Neural cell (in vitro differentiated cells): ENCODE measurements around the gene SHISA3. TPM values are rescaled to one million over a fixed set of nuclear protein-coding genes. Genes with fewer than 3 reads are reported as not detected.

Experiments
- H2AFZ ChIP-seq: fragments of 200-600, 300-800 bp; sonication (generic), shearing (Covaris generic); 2 replicates; pipeline ENCODE4 v1.6.0; 2014; ENCODE audit warnings: low read depth, mild to moderate bottlenecking, antibody characterized with exemption, low read length, moderate library complexity
- H3F3A ChIP-seq: fragments of 200-600 bp; shearing (Covaris generic); 2 replicates; pipeline ENCODE4 v1.6.1; 2016; ENCODE audit warnings: mild to moderate bottlenecking, moderate library complexity, mixed read lengths, antibody characterized with exemption, low read length; ENCODE audit not compliant: insufficient read depth, poor library complexity, severe bottlenecking
- H3K27ac ChIP-seq: fragments of 200-600, 300-800 bp; sonication (generic), shearing (Covaris generic); 2 replicates; pipeline ENCODE4 v1.5.1; 2014; ENCODE audit warnings: mild to moderate bottlenecking, low read length, moderate library complexity
- H3K27me3 ChIP-seq: fragments of 300-800, 200-600 bp; sonication (generic), shearing (Covaris generic); 2 replicates; pipeline ENCODE4 v1.6.0; 2014; ENCODE audit warnings: mild to moderate bottlenecking, low read depth, low read length, moderate library complexity; ENCODE audit not compliant: insufficient read depth
- H3K36me3 ChIP-seq: fragments of 300-800, 200-600 bp; sonication (generic), shearing (Covaris generic); 2 replicates; pipeline ENCODE4 v1.5.1; 2014; ENCODE audit warnings: mild to moderate bottlenecking, antibody characterized with exemption, low read length, moderate library complexity; ENCODE audit not compliant: insufficient read depth
- H3K4me2 ChIP-seq: fragments of 300-800, 200-600 bp; sonication (generic), shearing (Covaris generic); 2 replicates; pipeline ENCODE4 v1.6.0; 2014; ENCODE audit warnings: mild to moderate bottlenecking, low read length
- H3K4me3 ChIP-seq: fragments of 300-800, 200-600 bp; sonication (generic), shearing (Covaris generic); 2 replicates; pipeline ENCODE4 v1.5.1; 2014; ENCODE audit warnings: mild to moderate bottlenecking, low read length, moderate library complexity
- H3K79me2 ChIP-seq: fragments of 200-600 bp; shearing (Covaris generic); replicated peaks from 2 replicates; pipeline ENCODE4 v1.6.0; 2014; ENCODE audit warnings: mild to moderate bottlenecking, low read length, moderate library complexity; ENCODE audit not compliant: insufficient read depth
- H3K9ac ChIP-seq: fragments of 300-800, 200-600 bp; sonication (generic), shearing (Covaris generic); 2 replicates; pipeline ENCODE4 v1.6.1; 2016; ENCODE audit warnings: mild to moderate bottlenecking, low read length, mixed read lengths
- H3K9me2 ChIP-seq: fragments of 200-600 bp; shearing (Covaris generic); 2 replicates; pipeline ENCODE4 v1.6.1; 2016; ENCODE audit warnings: mild to moderate bottlenecking, low read length, mixed read lengths; ENCODE audit not compliant: insufficient read depth
- H3K9me3 ChIP-seq: fragments of 200-600, 300-800 bp; sonication (generic), shearing (Covaris generic); 2 replicates; pipeline ENCODE4 v1.6.1; 2016; ENCODE audit warnings: mild to moderate bottlenecking, mixed run types, low read length, moderate library complexity, mixed read lengths
- H4K20me1 ChIP-seq: fragments of 200-600 bp; shearing (Covaris generic); 2 replicates; pipeline ENCODE4 v1.6.1; 2016; ENCODE audit warnings: mild to moderate bottlenecking, mixed run types; ENCODE audit not compliant: insufficient read depth
- CTCF ChIP-seq: fragments of 450-650 bp; IDR thresholded peaks from 2 replicates; pipeline ENCODE4 v1.5.1; 2014; ENCODE audit warnings: antibody characterized with exemption, mild to moderate bottlenecking, moderate library complexity; ENCODE audit not compliant: poor library complexity, severe bottlenecking
- EP300 ChIP-seq: fragments of 450-650 bp; conservative IDR thresholded peaks from 2 replicates; pipeline ENCODE4 v1.6.1; 2014; ENCODE audit warnings: antibody characterized with exemption, mild to moderate bottlenecking, moderate library complexity; ENCODE audit not compliant: poor library complexity, severe bottlenecking
- EZH2 ChIP-seq: fragments of 200-600, 300-800 bp; shearing (Covaris generic), sonication (generic); IDR thresholded peaks from 2 replicates; pipeline ENCODE4 v1.6.1; 2014; ENCODE audit warnings: antibody characterized with exemption, low read length, borderline replicate concordance, mild to moderate bottlenecking; ENCODE audit not compliant: insufficient read depth, poor library complexity, severe bottlenecking
- MXI1 ChIP-seq: fragments of 450-650 bp; conservative IDR thresholded peaks from 2 replicates; pipeline ENCODE4 v1.6.1; 2014; ENCODE audit warnings: antibody characterized with exemption, mild to moderate bottlenecking; ENCODE audit not compliant: poor library complexity, severe bottlenecking
- POLR2AphosphoS5 ChIP-seq: IDR thresholded peaks from 2 replicates; pipeline ENCODE4 v1.6.1; 2012
- RAD21 ChIP-seq: fragments of 450-650 bp; conservative IDR thresholded peaks from 2 replicates; pipeline ENCODE4 v1.6.1; 2014; ENCODE audit warnings: antibody characterized with exemption, mild to moderate bottlenecking, moderate library complexity
- SMC3 ChIP-seq: fragments of 450-650 bp; conservative IDR thresholded peaks from 2 replicates; pipeline ENCODE4 v1.6.1; 2014; ENCODE audit warnings: antibody characterized with exemption, mild to moderate bottlenecking, moderate library complexity; ENCODE audit not compliant: poor library complexity
- TAF1 ChIP-seq: IDR thresholded peaks from 2 replicates; pipeline ENCODE4 v1.6.1; 2012; ENCODE audit warnings: low read depth
- polyA plus RNA-seq: library from polyadenylated mRNA; depleted of rRNA; stranded (reverse); fragments of >200 nt; gene quantifications from 2 replicates; pipeline ENCODE4 v1.2.3, GENCODE V29; 2014
- TF ChIP-seq, protein P1 (sequence below): IDR thresholded peaks from 2 replicates; pipeline ENCODE4 v1.6.1; 2012; ENCODE audit warnings: borderline replicate concordance

SHISA3 gene
- polyA plus RNA-seq, 1 donor from 2014 or later = not detected

DNA sequence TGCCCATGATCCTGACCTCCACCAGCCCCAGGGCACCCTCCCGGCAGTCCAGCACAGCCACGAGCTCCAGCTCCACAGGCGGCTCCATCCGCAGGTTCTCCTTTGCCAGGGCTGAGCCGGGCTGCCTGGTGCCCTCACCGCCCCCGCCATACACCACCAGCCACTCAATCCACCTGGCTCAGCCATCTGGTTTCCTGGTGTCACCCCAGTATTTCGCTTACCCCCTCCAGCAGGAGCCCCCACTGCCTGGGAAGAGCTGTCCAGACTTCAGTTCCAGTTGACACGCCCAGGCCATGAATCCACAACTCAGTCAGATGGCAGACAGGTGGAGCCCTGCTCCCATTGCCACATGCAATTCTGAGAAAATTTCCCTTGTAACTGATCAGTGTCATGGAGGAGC is 3.9 kb downstream of the SHISA3 start:
- no peak overlapping the region for H3K9ac ChIP-seq
- H4K20me1 ChIP-seq = no peaks in the 10 kb centered on the region
- H3K9me3 ChIP-seq = no peaks in the 10 kb centered on the region
- H3K9me2 ChIP-seq = no peaks in the 10 kb centered on the region
- H3K27me3 ChIP-seq = peaks cover 54% of the 10 kb centered on the region
- H3K36me3 ChIP-seq = no peaks in the 10 kb centered on the region
- TF ChIP-seq SMC3 (no peak), EZH2 (no peak), MXI1 (no peak), RAD21 (no peak), POLR2AphosphoS5 (no peak), TAF1 (no peak), EP300 (no peak), CTCF (no peak)
- TF ChIP-seq, protein P1, sequence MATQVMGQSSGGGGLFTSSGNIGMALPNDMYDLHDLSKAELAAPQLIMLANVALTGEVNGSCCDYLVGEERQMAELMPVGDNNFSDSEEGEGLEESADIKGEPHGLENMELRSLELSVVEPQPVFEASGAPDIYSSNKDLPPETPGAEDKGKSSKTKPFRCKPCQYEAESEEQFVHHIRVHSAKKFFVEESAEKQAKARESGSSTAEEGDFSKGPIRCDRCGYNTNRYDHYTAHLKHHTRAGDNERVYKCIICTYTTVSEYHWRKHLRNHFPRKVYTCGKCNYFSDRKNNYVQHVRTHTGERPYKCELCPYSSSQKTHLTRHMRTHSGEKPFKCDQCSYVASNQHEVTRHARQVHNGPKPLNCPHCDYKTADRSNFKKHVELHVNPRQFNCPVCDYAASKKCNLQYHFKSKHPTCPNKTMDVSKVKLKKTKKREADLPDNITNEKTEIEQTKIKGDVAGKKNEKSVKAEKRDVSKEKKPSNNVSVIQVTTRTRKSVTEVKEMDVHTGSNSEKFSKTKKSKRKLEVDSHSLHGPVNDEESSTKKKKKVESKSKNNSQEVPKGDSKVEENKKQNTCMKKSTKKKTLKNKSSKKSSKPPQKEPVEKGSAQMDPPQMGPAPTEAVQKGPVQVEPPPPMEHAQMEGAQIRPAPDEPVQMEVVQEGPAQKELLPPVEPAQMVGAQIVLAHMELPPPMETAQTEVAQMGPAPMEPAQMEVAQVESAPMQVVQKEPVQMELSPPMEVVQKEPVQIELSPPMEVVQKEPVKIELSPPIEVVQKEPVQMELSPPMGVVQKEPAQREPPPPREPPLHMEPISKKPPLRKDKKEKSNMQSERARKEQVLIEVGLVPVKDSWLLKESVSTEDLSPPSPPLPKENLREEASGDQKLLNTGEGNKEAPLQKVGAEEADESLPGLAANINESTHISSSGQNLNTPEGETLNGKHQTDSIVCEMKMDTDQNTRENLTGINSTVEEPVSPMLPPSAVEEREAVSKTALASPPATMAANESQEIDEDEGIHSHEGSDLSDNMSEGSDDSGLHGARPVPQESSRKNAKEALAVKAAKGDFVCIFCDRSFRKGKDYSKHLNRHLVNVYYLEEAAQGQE = no peak
- H2AFZ ChIP-seq = no peak overlapping the region
- no peak overlapping the region for H3K4me2 ChIP-seq
- H3K79me2 ChIP-seq = no peaks in the 10 kb centered on the region
- no peak overlapping the region for H3K4me3 ChIP-seq
- no peak overlapping the region for H3K27ac ChIP-seq
- no peaks in the 10 kb centered on the region for H3F3A ChIP-seq

DNA sequence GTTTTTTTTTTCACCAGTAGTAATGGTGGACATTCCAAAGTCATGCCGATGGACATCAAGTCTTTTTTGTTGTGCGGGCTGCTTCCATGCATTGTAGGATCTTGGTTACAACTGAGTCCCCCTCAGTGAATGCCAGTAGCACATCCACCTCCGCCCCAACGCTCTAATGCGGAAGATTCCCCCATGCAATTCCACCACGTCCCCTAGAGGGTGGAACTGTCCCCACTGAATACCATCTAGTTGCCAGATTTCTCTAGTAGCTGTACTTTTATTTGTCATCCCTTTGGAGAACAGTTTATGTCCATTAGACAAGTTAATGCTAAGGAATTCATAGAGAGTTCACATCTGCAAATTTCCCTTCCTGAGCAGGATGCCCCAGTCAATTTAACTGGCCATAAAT is 6.7 kb downstream of the SHISA3 start:
- Histone ChIP-seq H2AFZ (no peak overlapping the region), H4K20me1 (no peaks in the 10 kb centered on the region), H3K27me3 (peaks cover 26% of the 10 kb centered on the region), H3K36me3 (no peaks in the 10 kb centered on the region), H3K9me3 (no peaks in the 10 kb centered on the region), H3K4me2 (no peak overlapping the region), H3K79me2 (no peaks in the 10 kb centered on the region), H3F3A (no peaks in the 10 kb centered on the region), H3K9ac (no peak overlapping the region), H3K27ac (no peak overlapping the region), H3K9me2 (no peaks in the 10 kb centered on the region), H3K4me3 (no peak overlapping the region)
- TF ChIP-seq RAD21 (no peak), SMC3 (no peak), MXI1 (no peak), CTCF (no peak)
- TF ChIP-seq, protein P1 = no peak
